Left cardiac atrium (tissue), 4 donors: Measurements from ENCODE around the gene SAMD4A. TPM values are rescaled to one million over a fixed set of nuclear protein-coding genes. Genes with fewer than 3 reads are reported as not detected.

Experiments used
- ATAC-seq, 2 donors: fragments of 200-7000 bp; cut with Tn5 transposase; one replicate each; pipeline ENCODE4 v1.9.1; 2020; ENCODE audit warnings: mild to moderate bottlenecking in 2 of 2, moderate library complexity in 2 of 2
- DNase-seq: peaks from one replicate; pipeline ENCODE4 v3.0.0-alpha.2; 2020
- intact Hi-C, 2 donors: fragments of 100-400 bp; cut with DNase I; formaldehyde crosslinking; loops; one replicate each; pipeline versions ENCODE4 v1.14.1 to v1.15.1; 2022 to 2023
- total RNA-seq, 2 donors: library from RNA; stranded (reverse); fragmentation: NEBNext Ultra II Directional; extraction: Animal tissue kit (Norgen Biotek cat#: 25700); gene quantifications; one replicate each; pipeline ENCODE4 v1.2.1, GENCODE V29; 2021
- donor health status: DM: no; HTN: yes; CAD: no.
- donor health status: DM: no; HTN: yes; CAD: no; lungs with severe emphysema.
- donor health status: DM: yes; HTN: yes; CAD: no.
- donor health status: Dilated cardiomyopathy.

Gene SAMD4A
- total RNA-seq, 2 donors from 2014 or later, result 103 to 118 TPM

DNA sequence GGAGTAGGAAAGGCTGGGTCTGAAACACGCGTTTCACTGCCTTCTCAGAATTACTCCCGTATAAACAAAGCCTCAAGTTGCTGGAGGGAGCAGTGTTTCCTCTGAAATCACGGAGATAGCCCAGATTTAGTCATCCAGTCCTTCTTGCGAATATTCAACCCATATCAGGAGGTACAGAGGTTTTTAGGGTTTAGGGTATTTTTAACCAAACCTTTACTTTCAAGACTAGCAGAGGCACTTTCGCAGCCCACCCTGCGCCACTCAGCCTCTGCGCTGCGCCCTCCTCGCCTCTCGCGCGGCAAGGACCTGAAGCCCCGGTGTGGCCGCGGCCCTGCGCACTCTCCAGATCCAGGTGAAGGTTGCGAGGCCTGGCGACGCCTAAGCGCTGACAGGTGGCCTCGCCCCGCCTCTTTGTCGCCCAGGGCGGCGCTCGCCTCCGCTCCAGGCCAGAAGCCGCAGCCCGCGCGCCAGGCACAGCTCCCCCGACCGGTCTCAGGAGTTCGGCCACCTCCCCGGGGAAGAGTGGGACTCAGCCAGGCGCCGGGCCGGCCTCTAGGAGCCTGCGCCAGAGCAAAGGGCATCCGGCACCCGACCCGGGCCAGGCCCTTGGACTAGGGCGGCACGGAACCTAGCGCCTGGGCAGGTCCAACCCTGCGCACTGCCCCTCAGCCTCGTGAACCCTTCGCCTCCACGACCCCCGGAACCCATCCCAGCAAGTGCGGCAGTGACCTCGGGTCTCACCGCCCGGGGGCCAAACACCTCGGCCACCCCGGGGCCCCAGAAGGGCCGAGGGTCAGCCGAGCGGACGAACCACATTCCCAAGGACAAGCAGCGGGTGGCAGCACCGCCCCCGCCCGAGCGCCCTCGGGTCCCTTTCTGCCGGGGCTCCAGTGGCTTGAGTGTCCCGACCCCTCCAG is 1.8 kb upstream of the SAMD4A start:
- intact Hi-C loops, result loop anchor here (2.0 to 5.0 kb wide), 4 partner anchors 126 to 327 kb away; no protein-coding TSS in a partner anchor
- ATAC-seq (peak; percentile 29 to 61), DNase-seq (peak; percentile 73)

DNA sequence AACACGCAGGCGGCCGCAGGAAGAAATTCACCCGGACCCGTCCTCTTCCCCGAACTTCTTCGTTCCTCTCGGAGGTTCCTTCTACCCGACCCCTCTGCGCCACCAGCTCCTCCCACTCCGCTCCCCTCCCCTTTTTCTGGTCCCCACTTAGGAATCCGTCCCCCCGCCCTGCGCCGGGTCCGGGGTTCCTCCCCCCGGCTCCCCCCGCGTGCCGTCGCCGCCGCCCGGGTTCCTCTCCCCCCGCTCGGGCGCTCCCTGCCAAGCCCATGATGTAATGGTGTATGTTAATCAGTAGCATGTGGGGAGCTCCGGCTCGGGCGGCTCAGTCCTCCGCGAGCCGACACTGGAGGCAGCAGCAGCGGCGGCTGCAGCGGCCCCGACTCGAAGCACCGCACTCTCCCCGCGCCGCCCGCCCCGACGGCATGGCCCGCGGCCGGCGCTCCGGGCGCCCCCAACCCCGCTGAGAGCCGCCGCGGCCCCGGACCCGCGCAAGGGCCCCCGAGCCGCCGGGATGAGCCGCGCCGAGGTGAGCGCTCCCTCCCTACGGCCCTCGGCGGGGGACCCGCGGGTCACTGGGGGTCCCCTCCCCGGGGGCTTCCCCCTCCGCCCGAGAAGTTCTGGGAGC is 1.0 kb upstream of the SAMD4A start:
- intact Hi-C loops, result loop anchor here (2.0 to 5.0 kb wide), 3 partner anchors 125 to 239 kb away; no protein-coding TSS in a partner anchor
- ATAC-seq (peak; percentile 84), DNase-seq (peak; percentile 95)

DNA sequence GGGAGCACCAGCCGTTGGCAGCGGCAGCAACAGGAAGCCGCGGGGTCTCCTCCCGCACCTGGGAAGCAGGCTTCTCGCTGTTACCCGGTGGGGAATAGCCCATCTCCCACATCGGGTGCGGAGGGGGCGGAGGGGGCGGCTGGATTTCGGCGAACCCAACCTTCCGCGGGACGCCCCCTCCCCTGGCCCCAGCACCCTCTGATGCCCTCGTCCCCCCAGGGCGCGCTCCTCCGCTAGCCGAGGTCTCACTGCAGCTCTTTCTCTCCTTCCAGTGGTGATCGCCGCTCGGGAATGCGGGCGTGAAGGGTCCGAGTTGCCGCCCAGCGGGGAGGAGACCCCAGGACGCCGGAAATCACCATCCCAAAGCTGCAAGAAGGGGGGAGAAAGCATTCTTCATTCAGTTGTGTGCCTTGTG is 303 bp downstream of the SAMD4A start:
- DNase-seq (no peak), ATAC-seq (peak in 1 of 2 donors; percentile 0)
- intact Hi-C loops, result loop anchor here in 1 of 2 donors (5.0 kb wide), 1 partner anchor 205 kb away; no protein-coding TSS in a partner anchor

DNA sequence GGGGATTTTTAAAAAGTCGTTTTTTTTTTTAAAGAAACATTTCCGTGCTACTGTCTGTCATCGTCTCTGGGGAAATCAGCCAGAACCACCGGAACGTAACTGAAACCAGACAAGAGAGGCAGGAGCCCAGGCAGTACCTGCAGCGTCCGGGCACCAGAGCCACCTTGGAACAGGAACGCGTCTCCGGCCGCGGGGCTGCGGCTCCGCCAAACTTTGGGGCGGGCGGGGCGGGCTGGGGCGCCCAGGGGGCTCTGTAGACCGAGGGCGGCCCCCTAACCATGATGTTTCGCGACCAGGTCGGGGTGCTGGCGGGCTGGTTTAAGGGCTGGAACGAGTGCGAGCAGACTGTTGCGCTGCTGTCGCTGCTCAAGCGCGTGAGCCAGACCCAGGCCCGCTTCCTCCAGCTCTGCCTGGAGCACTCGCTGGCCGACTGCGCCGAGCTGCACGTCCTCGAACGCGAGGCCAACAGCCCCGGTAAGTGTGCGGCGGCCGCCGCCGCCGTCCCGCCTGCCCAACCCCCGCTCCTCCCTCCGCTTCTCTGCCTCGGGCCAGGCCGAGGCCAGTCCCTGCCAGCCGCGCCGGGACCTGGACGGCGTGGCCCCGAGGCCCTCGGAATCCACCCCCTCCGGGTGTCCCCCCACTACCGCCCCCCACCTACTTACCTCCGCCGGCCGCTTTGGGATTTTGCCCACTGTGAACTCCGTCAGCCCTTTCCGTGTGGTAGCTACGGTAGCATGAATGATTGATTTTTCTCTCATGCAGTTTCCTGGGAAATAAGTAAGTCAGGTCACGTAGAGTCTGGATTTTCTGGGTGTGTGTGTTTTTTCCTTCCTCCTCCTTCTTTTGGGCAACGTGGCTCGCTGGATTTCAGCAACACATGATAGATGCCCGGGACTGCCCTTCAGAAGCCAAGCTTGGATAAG is 972 bp downstream of the SAMD4A start:
- intact Hi-C loops, result loop anchor here (1.0 to 5.0 kb wide), 2 partner anchors 204 to 205 kb away; no protein-coding TSS in a partner anchor
- DNase-seq (peak; percentile 63), ATAC-seq (peak; percentile 5 to 12)

DNA sequence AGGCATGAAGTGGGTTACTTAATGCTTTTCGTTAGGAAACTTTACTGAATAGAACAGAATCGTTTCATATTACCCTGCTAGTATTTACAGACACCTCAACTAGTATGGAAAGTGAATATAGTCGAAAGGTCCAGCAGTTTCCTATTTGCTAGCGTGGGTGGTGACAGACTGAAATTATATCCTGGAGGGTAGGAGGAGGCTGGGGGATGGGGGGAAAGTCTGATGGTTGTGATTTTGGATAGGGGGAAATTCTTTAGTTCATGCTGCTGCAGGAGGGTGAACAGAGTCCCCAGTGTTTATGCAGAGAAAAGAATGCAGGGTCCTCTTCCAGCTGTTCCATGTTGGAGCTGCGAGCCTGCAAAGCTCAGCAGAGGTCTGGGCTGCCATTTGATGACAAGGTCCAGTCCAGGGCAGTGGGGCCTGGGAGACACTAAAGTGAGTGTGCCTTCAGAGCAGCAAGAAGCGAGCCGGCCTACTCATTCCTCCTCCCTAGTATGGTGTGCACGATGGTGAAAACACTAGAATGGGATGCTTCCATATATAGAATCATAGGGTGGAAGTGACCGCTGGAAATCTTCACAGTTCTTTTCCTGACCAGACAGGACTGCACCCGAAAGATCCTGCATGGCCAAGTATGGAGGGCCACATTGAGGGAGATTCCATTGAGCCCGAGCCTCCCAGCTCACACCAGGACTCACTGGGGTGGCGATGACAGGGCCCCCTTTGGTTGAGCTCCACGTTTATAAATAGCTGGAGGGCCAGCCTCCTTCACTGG is 2.1 kb downstream of the SAMD4A start:
- ATAC-seq (no peak), DNase-seq (peak; percentile 40)

DNA sequence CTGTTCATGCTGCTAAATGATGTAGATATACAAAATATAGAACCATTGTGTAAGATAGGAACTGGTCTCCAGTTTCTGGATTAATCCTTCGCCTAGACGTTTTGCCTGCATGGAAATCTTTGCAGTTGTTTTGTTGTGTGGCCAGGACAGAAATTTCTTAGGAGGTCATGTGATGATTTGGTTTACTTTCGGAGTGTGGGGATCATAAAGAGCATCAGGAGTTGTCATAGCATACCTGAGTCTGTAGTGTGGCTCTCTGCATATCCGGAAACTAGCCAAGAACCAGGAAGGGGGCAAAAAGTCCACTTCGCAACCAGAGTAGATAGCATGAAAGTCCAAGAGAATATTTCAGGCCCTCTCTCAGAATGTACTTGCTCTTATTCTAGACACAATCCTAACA is 3.1 kb downstream of the SAMD4A start:
- ATAC-seq, result no peak
- intact Hi-C loops, result loop anchor here in 1 of 2 donors (2.0 kb wide), 1 partner anchor 121 kb away; no protein-coding TSS in a partner anchor
- no peak for DNase-seq

More for the DNA sequence above, 2.1 kb downstream of the SAMD4A start:
- intact Hi-C loops, result loop anchor here (1.0 to 5.0 kb wide), 2 partner anchors 203 to 204 kb away; no protein-coding TSS in a partner anchor

DNA sequence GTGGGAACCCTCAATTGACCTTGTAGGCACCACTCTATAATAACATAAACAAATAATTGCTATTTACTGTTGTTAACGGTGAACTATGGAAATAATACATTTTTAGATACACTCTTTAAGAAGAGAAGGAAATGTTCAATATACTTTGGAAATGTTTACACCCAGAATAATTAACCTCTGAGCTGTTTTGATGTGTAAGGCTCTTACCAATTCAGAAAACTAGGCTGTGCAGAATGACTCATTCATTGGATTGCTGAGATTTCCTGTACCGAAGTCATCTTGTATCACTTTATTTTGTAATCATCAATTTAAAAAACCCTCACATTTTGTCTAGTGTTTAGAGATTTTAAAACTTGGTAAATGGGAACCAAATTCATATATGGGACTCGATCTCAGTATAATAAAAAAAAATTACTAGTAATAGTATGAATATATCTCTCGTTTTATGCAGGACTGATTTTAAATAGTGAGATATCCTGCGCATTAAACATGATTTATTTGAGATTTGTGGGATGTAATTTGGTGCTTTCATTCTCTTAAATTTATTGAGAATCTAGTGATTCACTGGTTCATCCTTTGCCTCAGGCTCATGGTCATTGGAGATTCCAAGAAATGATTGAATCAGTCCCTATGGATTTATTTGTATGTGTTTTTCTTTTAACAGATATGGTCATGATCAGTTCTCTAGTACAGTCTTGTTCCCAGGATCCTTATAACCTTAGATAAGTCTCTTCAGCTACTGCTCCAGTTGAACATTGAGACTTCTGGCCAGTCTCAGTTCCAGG is 3.9 kb downstream of the SAMD4A start:
- no peak for DNase-seq
- ATAC-seq, result no peak
- intact Hi-C loops, result loop anchor here in 1 of 2 donors (2.0 kb wide), 1 partner anchor 120 kb away; no protein-coding TSS in a partner anchor

DNA sequence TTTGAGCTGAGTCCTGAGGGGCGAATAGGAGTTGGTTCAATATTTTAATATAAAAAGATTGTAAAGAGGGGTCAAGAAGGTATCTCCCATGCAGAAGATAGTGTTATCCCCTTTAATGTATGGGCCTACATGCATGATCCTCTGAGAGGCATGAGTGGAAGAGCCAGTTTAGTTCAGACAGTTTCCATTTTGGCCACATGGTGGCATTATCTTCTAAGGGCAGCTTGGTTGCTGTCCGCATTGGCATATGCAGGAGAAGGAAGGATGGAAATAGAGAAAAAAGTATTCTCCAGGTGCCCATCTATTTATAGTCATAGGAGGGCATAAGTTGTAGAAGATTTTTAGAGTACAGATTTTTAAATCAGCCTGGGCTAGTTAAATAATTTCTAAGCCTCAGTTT is 5.4 kb downstream of the SAMD4A start:
- no peak for ATAC-seq
- intact Hi-C loops, result no loop called here
- DNase-seq, result no peak

DNA sequence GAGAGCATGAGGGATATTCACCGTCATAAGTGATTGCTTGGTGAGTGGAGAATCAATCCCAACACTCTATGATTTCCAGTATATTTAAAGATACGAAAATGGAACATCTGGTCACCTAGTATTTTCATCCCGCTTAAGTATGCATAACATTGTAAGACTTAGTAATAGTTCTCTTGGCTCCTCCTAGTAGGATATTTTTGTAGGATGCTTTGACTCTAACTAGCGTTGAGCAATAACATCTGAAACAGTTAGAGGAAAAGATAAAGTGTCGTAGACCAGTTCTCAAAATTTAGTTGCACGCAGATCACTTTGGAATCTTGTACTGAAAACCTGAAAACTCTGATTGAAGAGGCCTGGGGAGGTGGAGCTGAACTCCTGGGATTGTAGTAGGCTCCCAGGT is 7.6 kb downstream of the SAMD4A start:
- no peak for ATAC-seq
- DNase-seq, result no peak
- intact Hi-C loops, result no loop called here

DNA sequence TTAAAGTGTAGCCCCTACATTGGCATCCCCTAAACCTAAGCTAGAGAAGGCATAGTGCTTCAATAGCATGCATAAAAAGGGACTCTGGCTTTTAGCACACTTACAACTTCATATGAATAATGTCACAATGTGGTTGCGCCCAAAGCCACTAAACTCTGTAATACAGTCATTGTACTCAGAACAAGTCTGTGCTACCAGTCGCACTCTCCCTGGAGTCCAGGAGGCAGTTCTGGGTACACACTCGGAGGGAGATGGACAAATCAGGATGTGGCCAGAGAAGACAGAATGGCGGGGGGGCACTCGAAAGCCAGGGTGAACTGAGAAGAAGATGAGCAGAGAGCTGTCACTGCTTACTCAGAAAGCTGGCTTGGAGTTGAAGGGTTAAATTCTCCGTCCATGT is 10.6 kb downstream of the SAMD4A start:
- no peak for DNase-seq
- ATAC-seq, result no peak
- intact Hi-C loops, result no loop called here

DNA sequence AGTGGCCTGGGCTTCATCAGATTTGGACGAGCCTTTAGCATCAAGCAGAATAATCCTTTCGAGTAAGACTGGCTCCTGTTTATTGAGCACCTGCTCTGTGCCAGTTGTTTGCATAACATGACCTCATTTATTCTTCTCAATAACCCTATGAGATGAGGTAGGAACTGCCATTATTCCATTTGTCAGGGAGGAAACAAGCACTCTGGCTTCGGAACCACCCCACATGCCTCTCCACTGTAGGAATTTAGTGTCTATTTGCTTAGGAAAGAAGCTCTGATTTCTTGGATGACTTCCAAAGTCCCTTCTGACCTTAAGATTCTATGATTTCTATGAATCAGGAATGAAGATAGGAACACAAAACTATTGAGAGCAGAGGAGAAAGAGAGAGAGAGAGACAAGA is 11.0 kb downstream of the SAMD4A start:
- ATAC-seq (no peak), DNase-seq (no peak)
- intact Hi-C loops, result no loop called here

DNA sequence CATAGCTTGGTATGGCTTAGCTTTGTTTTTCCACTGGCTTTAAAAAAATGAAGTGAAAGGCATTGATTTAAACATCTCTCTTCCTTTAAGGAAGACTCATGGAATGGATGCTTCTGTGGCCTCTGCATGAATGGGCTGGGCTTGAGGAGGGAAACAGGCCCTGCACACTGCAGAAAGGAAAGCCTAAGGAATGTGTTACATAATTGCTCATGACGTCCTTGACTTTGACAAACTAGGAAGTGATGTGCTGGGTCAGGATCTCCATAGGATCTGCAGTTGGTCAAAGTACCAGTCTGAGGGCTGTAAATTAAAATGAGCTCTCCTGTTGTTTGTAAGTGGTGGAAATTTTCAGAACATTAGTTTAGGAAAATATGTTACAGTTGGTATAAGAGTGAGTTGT is 12.7 kb downstream of the SAMD4A start:
- no peak for DNase-seq
- intact Hi-C loops, result no loop called here
- ATAC-seq, result peak; percentile 35 to 67

DNA sequence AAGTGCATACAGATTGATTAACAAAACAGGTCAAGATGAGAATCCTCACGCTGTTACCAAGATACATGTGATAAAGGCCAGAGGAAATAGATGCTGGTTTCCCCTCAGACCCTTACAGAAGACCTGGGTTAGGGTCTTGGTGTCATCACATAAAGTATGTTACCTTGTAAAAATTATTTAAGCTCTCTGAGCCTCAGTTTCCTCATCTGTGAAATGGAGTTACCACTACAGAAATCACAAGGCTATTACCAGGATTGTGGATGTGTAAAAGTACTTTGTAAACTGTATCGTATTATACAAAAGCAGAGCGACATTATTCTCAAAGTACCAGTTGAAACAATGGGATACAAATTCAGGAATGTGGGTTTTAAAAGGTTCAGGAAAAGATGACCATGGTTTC is 14.0 kb downstream of the SAMD4A start:
- intact Hi-C loops, result no loop called here
- ATAC-seq, result no peak
- DNase-seq, result no peak

DNA sequence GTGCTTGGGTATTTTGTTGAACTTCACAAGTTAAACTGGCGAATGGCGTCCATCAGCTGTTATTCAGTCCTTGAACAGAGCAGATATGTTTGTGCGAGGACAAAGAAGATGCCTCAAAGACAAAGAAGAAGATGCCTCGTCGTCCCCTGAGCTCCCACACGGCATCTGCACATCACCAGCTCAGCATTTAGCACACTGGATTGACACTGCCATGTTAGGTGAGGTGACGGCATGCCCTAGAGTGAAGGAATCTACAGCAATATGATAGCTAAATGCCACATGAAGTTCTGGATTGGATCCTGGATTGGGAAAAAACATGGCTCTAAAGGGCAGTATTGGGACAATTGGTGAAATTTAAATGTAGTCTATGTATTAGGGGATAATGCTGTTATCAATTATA is 15.4 kb downstream of the SAMD4A start:
- DNase-seq, result no peak
- no peak for ATAC-seq
- intact Hi-C loops, result no loop called here

DNA sequence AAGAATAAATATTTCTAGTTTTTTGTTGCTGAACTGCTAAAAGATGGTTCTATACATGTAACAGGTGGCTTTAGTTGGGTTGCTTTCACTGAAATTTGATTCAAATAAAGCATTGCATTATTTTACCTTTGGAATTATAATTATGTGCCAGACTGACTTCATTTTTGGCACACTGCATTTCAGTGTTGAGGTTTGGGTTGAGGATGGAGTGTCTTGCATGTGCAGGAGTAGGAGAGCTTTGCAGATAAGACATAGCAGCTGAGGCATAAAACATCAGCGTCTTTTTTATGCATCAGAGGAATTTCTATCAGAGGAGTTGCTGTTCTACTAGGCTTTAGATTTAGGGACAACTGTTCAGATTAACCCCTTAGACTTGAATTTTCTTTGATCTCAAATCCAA is 17.2 kb downstream of the SAMD4A start:
- no peak for DNase-seq
- ATAC-seq, result peak in 1 of 2 donors; percentile 60
- intact Hi-C loops, result no loop called here

DNA sequence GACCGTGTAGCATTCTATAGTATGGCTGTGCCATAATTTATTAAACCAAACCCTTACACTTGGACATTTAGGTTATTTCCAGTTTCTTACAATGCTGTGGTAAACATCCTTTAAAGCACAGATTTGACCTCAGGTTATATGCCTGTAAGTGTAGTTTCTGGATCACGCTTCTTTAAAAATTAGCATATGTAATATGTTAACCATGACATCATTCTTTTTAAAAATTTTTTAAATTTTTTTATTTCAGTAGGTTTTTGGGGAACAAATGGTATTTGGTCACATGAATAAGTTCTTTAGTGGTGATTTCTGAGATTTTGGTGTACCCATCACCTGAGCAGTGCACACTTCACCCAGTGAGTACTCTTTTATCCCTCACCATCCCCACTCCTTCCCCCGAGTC is 18.3 kb downstream of the SAMD4A start:
- ATAC-seq (no peak), DNase-seq (no peak)
- intact Hi-C loops, result no loop called here

DNA sequence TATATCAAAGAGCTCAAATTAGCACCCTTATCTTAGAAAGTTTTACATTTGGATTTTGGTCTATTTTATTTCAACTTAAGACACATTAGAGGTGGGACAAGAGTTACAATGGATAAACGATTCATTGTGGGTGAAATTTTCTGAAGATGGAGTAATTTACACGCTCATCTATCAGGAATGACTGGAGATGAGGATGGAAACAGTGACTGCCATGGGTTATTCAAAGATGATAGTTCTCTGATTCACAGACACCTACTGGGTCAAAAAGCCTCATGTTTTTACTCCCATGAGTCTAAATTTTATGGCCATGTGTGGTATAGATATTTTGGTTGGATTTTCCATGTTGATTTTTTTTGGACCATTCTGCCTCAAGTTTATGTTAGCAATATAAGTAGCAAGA is 22.1 kb downstream of the SAMD4A start:
- ATAC-seq (no peak), DNase-seq (no peak)
- intact Hi-C loops, result no loop called here

DNA sequence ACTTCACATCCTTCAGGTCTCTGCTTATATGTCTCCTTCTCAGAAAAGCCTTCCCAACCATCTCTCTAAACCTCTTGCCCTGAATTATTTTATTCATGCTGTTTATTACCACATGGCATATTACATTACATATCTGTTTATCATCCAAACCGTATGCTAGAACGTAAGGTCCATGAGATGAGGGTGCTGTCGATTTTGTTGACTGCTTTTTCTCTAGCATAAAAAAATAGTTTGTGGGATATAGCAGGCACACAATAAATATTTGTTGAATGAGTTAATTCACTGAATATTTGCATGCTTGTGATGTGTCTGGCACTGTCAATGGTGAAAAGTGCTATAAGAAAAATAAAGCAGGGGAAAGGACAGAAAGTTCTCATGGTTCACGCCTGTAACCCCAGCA is 22.9 kb downstream of the SAMD4A start:
- no peak for ATAC-seq
- no peak for DNase-seq
- intact Hi-C loops, result no loop called here
